Chondrocyte (in vitro differentiated cells): Measurements from ENCODE around the gene EAF1. TPM values are rescaled to one million over a fixed set of nuclear protein-coding genes. Genes with fewer than 3 reads are reported as not detected.

Source experiments
- DNase-seq: peaks from one replicate; pipeline ENCODE4 v3.0.0; 2021; ENCODE audit warnings: mixed read lengths, low spot score
- H3K27ac Mint-ChIP-seq: one replicate; pipeline ENCODE4 v1.8.0; 2021; ENCODE audit warnings: mild to moderate bottlenecking, moderate library complexity, mixed read lengths; ENCODE audit not compliant: unreplicated experiment
- H3K27me3 Mint-ChIP-seq: 2 replicates; pipeline ENCODE4 v1.8.0; 2021; ENCODE audit warnings: low read depth, mixed read lengths
- H3K36me3 Mint-ChIP-seq: 2 replicates; pipeline ENCODE4 v1.8.0; 2021; ENCODE audit warnings: low read depth, mixed read lengths
- H3K4me1 Mint-ChIP-seq: 2 replicates; pipeline ENCODE4 v1.8.0; 2021; ENCODE audit warnings: low read depth, mild to moderate bottlenecking, mixed read lengths
- H3K4me3 Mint-ChIP-seq: one replicate; pipeline ENCODE4 v1.8.0; 2021; ENCODE audit warnings: mild to moderate bottlenecking, moderate library complexity, mixed read lengths; ENCODE audit not compliant: unreplicated experiment
- H3K9me3 Mint-ChIP-seq: 2 replicates; pipeline ENCODE4 v1.8.0; 2021; ENCODE audit warnings: low read depth, mixed read lengths
- CTCF ChIP-seq: fragments of 200-600 bp; sonication (generic); IDR thresholded peaks from 2 replicates; pipeline ENCODE4 v1.5.0; 2021; ENCODE audit warnings: antibody characterized with exemption, mild to moderate bottlenecking, moderate library complexity
- total RNA-seq: library from RNA; stranded (reverse); gene quantifications from 3 replicates; pipeline ENCODE4 v1.2.1, GENCODE V29; 2021

EAF1 gene
- total RNA-seq, 1 donor from 2014 or later, result 18.4 TPM

GRCh38 chr3:15403495-15403894 lies 23.9 kb upstream of the EAF1 start:
- TF ChIP-seq CTCF, result no peak
- Mint-ChIP-seq H3K27ac (no peak overlapping the region), H3K9me3 (no peaks in the 10 kb centered on the region), H3K4me3 (no peak overlapping the region), H3K36me3 (no peaks in the 10 kb centered on the region), H3K4me1 (peaks cover 2% of the 10 kb centered on the region), H3K27me3 (no peaks in the 10 kb centered on the region)
- DNase-seq, result no peak

- no peak overlapping the region for H3K27ac Mint-ChIP-seq
- DNase-seq, result no peak
- no peaks in the 10 kb centered on the region for H3K36me3 Mint-ChIP-seq
- no peaks in the 10 kb centered on the region for H3K9me3 Mint-ChIP-seq
- H3K4me1 Mint-ChIP-seq, result peaks cover 2% of the 10 kb centered on the region
- TF ChIP-seq CTCF, result no peak
- H3K4me3 Mint-ChIP-seq, result no peak overlapping the region
- no peaks in the 10 kb centered on the region for H3K27me3 Mint-ChIP-seq
Measured at GRCh38 chr3:15403965-15404364, 23.4 kb upstream of the EAF1 start.

- no peak for DNase-seq
- Mint-ChIP-seq H3K27me3 (no peaks in the 10 kb centered on the region), H3K4me1 (peaks cover 2% of the 10 kb centered on the region), H3K9me3 (no peaks in the 10 kb centered on the region), H3K36me3 (peaks cover 3% of the 10 kb centered on the region), H3K4me3 (no peak overlapping the region), H3K27ac (no peak overlapping the region)
- no peak for TF ChIP-seq CTCF
Measured at GRCh38 chr3:15404767-15405166, 22.6 kb upstream of the EAF1 start.

- Mint-ChIP-seq H3K36me3 (peaks cover 7% of the 10 kb centered on the region), H3K27ac (no peak overlapping the region), H3K4me1 (peaks cover 2% of the 10 kb centered on the region), H3K4me3 (no peak overlapping the region), H3K9me3 (no peaks in the 10 kb centered on the region), H3K27me3 (no peaks in the 10 kb centered on the region)
- no peak for DNase-seq
- TF ChIP-seq CTCF, result peak; percentile 88
Measured at GRCh38 chr3:15405448-15406050, 21.8 kb upstream of the EAF1 start.

- Mint-ChIP-seq H3K27me3 (no peaks in the 10 kb centered on the region), H3K4me1 (peaks cover 2% of the 10 kb centered on the region), H3K36me3 (peaks cover 20% of the 10 kb centered on the region), H3K9me3 (no peaks in the 10 kb centered on the region), H3K4me3 (no peak overlapping the region), H3K27ac (no peak overlapping the region)
- TF ChIP-seq CTCF, result no peak
- no peak for DNase-seq
Measured at GRCh38 chr3:15409239-15409638, 18.2 kb upstream of the EAF1 start.
